MM.1S (cell line): ENCODE data around the gene CXCL5.

Source experiments
- EZH2 ChIP-seq: fragments of 300-600 bp; sonication (generic); optimal IDR thresholded peaks from 2 replicates; pipeline ENCODE3; 2017; ENCODE audit warnings: low read depth, mild to moderate bottlenecking, antibody characterized with exemption, low read length, mixed read lengths
- TF ChIP-seq, protein P1 (sequence below): fragments of 300-600 bp; sonication (generic); IDR thresholded peaks from 2 replicates; pipeline ENCODE4 v1.5.1; 2016; ENCODE audit warnings: antibody characterized with exemption, low read length, mixed read lengths

DNA sequence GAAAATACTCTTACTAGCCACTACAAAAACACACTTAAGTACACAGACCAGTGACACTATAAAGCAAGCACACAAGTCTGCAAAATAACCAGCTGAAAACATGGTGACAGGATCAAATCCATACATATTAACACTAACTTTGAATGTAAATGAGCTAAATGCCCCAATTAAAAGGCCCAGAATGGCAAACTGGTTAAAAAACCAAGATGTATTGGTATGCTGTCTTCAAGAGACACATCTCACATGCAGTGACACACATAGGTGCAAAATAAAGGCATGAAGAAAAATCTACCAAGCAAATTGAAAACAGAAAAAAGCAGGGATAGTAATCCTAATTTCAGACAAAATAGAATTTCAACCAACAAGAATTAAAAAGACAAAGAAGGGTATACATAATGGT, 27.5 kb downstream of the CXCL5 start:
- TF ChIP-seq EZH2, result no peak
- TF ChIP-seq, protein P1, sequence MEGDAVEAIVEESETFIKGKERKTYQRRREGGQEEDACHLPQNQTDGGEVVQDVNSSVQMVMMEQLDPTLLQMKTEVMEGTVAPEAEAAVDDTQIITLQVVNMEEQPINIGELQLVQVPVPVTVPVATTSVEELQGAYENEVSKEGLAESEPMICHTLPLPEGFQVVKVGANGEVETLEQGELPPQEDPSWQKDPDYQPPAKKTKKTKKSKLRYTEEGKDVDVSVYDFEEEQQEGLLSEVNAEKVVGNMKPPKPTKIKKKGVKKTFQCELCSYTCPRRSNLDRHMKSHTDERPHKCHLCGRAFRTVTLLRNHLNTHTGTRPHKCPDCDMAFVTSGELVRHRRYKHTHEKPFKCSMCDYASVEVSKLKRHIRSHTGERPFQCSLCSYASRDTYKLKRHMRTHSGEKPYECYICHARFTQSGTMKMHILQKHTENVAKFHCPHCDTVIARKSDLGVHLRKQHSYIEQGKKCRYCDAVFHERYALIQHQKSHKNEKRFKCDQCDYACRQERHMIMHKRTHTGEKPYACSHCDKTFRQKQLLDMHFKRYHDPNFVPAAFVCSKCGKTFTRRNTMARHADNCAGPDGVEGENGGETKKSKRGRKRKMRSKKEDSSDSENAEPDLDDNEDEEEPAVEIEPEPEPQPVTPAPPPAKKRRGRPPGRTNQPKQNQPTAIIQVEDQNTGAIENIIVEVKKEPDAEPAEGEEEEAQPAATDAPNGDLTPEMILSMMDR, result no peak
